Liver (tissue), 3 donors: ENCODE results near the gene NRG2.

Source experiments
- EGR1 ChIP-seq, 2 donors: IDR thresholded peaks; 2 replicates each; pipeline ENCODE4 v1.6.1; 2016 to 2018; ENCODE audit warnings: antibody characterized with exemption in 2 of 2, low read depth in 2 of 2
- GABPA ChIP-seq, 2 donors: IDR thresholded peaks in 1 of 2; conservative IDR thresholded peaks in 1 of 2; 2 replicates each; pipeline ENCODE4 v1.6.1; 2016; ENCODE audit warnings: antibody characterized with exemption in 2 of 2, mild to moderate bottlenecking in 1 of 2, moderate library complexity in 1 of 2
- RAD21 ChIP-seq, 2 donors: IDR thresholded peaks; 2 replicates each; pipeline ENCODE4 v1.6.1; 2016; ENCODE audit warnings: antibody characterized with exemption in 2 of 2, mild to moderate bottlenecking in 2 of 2
- SP1 ChIP-seq: IDR thresholded peaks from 2 replicates; pipeline ENCODE4 v1.6.1; 2018; ENCODE audit warnings: antibody characterized with exemption, mild to moderate bottlenecking
- YY1 ChIP-seq: IDR thresholded peaks from 2 replicates; pipeline ENCODE4 v1.6.1; 2016; ENCODE audit warnings: antibody characterized with exemption, mild to moderate bottlenecking
- TF ChIP-seq, protein P1 (sequence below): fragments of 150-350 bp; IDR thresholded peaks from 2 replicates; pipeline ENCODE4 v1.5.1; 2017; ENCODE audit warnings: improper control_type of control experiment, low read depth, low read length; ENCODE audit not compliant: missing input control
- TF ChIP-seq, protein P2 (sequence below): IDR thresholded peaks from 2 replicates; pipeline ENCODE4 v1.6.1; 2016; ENCODE audit warnings: antibody characterized with exemption, mild to moderate bottlenecking
- donor health status: healthy.
- donor health status: healthy.

DNA sequence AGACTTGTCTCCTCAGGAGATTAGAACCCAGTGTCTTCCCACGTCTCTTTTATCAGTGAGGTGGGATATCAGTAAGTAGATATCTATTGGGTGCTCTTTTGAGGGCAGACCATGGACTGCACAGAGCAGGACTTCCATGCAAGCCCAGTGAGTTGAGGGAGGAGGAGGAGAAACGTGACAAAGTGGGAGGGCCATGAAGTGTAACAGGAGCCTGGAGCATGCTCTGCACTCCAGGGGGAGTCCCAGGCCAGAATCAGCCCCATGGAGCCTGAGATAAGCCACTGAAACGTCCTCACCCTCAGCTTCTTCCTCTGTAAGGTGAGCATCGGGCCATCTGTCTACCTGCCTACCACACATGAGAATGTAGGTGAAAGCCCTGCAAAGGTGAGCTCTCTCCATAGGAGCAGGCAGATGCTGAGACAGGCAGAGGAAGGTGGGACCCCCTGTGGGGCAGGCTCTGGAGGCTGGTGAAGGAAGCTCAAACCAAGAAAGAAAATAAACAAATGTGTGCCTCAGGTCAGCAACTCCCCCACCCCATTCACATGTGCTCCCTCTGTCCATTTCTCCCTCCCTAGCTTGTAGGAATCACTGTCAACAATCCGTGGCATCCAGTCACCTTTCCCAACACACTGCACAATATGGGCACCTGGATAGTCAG is 87.4 kb downstream of the NRG2 start:
- TF ChIP-seq RAD21 (IDR thresholded peaks at IDR 0.05) (no peak), GABPA (IDR thresholded peaks at IDR 0.05 in 1 of 2, conservative IDR thresholded peaks at IDR 0.05 in 1 of 2) (no peak), EGR1 (IDR thresholded peaks at IDR 0.05; ENCODE audit: low read depth in 2 of 2) (no peak), SP1 (no peak), YY1 (no peak)
- TF ChIP-seq, protein P1, sequence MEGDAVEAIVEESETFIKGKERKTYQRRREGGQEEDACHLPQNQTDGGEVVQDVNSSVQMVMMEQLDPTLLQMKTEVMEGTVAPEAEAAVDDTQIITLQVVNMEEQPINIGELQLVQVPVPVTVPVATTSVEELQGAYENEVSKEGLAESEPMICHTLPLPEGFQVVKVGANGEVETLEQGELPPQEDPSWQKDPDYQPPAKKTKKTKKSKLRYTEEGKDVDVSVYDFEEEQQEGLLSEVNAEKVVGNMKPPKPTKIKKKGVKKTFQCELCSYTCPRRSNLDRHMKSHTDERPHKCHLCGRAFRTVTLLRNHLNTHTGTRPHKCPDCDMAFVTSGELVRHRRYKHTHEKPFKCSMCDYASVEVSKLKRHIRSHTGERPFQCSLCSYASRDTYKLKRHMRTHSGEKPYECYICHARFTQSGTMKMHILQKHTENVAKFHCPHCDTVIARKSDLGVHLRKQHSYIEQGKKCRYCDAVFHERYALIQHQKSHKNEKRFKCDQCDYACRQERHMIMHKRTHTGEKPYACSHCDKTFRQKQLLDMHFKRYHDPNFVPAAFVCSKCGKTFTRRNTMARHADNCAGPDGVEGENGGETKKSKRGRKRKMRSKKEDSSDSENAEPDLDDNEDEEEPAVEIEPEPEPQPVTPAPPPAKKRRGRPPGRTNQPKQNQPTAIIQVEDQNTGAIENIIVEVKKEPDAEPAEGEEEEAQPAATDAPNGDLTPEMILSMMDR = no peak
- TF ChIP-seq, protein P2, sequence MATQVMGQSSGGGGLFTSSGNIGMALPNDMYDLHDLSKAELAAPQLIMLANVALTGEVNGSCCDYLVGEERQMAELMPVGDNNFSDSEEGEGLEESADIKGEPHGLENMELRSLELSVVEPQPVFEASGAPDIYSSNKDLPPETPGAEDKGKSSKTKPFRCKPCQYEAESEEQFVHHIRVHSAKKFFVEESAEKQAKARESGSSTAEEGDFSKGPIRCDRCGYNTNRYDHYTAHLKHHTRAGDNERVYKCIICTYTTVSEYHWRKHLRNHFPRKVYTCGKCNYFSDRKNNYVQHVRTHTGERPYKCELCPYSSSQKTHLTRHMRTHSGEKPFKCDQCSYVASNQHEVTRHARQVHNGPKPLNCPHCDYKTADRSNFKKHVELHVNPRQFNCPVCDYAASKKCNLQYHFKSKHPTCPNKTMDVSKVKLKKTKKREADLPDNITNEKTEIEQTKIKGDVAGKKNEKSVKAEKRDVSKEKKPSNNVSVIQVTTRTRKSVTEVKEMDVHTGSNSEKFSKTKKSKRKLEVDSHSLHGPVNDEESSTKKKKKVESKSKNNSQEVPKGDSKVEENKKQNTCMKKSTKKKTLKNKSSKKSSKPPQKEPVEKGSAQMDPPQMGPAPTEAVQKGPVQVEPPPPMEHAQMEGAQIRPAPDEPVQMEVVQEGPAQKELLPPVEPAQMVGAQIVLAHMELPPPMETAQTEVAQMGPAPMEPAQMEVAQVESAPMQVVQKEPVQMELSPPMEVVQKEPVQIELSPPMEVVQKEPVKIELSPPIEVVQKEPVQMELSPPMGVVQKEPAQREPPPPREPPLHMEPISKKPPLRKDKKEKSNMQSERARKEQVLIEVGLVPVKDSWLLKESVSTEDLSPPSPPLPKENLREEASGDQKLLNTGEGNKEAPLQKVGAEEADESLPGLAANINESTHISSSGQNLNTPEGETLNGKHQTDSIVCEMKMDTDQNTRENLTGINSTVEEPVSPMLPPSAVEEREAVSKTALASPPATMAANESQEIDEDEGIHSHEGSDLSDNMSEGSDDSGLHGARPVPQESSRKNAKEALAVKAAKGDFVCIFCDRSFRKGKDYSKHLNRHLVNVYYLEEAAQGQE = no peak
